ENCODE data around the gene NCAN. TPM values are rescaled to one million over a fixed set of nuclear protein-coding genes. Genes with fewer than 3 reads are reported as not detected.

NCAN gene
- total and polyA plus RNA-seq, 11 donors, result not detected

GRCh38 chr19:19263886-19264487 lies 52.2 kb downstream of the NCAN start:
- TF ChIP-seq POLR2A (IDR thresholded peaks at IDR 0.05) (no peak), CTCF (IDR thresholded peaks at IDR 0.05) (no peak)
- DNase-seq (no peak), ATAC-seq (no peak)
- WGBS, 4 donors, result 77 to 82% (median 82%) methylated on average over 7 of the region's 7 CpGs
- Histone ChIP-seq H3K4me3 (no peak overlapping the region), H3K27ac (no peak overlapping the region), H3K27me3 (peaks cover 3 to 48% (median 31%) of the 10 kb centered on the region in 9 donors), H3K9me3 (peaks cover 0 to 8% (median 0%) of the 10 kb centered on the region in 12 donors), H3K4me1 (peaks cover 0 to 10% (median 0%) of the 10 kb centered on the region in 12 donors), H3K36me3 (no peaks in the 10 kb centered on the region)
- intact Hi-C loops (cut with DNase I), result no loop called here

GRCh38 chr19:19267305-19267704 lies 55.5 kb downstream of the NCAN start:
- no peak overlapping the region for H3K27ac ChIP-seq
- H3K36me3 ChIP-seq, result no peaks in the 10 kb centered on the region
- intact Hi-C loops (cut with DNase I), result no loop called here
- H3K4me1 ChIP-seq, result no peaks in the 10 kb centered on the region
- no peaks in the 10 kb centered on the region for H3K9me3 ChIP-seq
- no peak for DNase-seq
- no peak for ATAC-seq
- TF ChIP-seq CTCF (IDR thresholded peaks at IDR 0.05) (no peak), POLR2A (IDR thresholded peaks at IDR 0.05) (no peak)
- WGBS, 4 donors, result 94 to 98% (median 95%) methylated on average over 3 of the region's 3 CpGs
- no peak overlapping the region for H3K4me3 ChIP-seq
- peaks cover 0 to 18% (median 8%) of the 10 kb centered on the region in 9 donors for H3K27me3 ChIP-seq

- ATAC-seq, result no peak
These were observed 57.0 kb downstream of the NCAN start for GRCh38 chr19:19268453-19269385.

More at GRCh38 chr19:19268453-19269385, 57.0 kb downstream of the NCAN start:
- Histone ChIP-seq H3K36me3 (no peaks in the 10 kb centered on the region), H3K27ac (no peak overlapping the region), H3K4me3 (no peak overlapping the region), H3K27me3 (peaks cover 0 to 10% (median 0%) of the 10 kb centered on the region in 9 donors), H3K9me3 (no peaks in the 10 kb centered on the region), H3K4me1 (peaks cover 0 to 11% (median 0%) of the 10 kb centered on the region in 12 donors)
- no peak for TF ChIP-seq POLR2A (IDR thresholded peaks at IDR 0.05)
- TF ChIP-seq CTCF (IDR thresholded peaks at IDR 0.05), result no peak
- WGBS, 4 donors, result 78 to 91% (median 86%) methylated on average over 9 to 10 of the region's 10 CpGs
- intact Hi-C loops (cut with DNase I), result no loop called here
- peak in 1 of 5 donors; percentile 11 for DNase-seq
